ENCODE measurements around the gene BATF2.
"Not testable (repeated sequence)": the region's sequence is repeated elsewhere in the genome, so short reads cannot be mapped to it uniquely, and the experiment has no call there.

The BATF2 gene

DNA sequence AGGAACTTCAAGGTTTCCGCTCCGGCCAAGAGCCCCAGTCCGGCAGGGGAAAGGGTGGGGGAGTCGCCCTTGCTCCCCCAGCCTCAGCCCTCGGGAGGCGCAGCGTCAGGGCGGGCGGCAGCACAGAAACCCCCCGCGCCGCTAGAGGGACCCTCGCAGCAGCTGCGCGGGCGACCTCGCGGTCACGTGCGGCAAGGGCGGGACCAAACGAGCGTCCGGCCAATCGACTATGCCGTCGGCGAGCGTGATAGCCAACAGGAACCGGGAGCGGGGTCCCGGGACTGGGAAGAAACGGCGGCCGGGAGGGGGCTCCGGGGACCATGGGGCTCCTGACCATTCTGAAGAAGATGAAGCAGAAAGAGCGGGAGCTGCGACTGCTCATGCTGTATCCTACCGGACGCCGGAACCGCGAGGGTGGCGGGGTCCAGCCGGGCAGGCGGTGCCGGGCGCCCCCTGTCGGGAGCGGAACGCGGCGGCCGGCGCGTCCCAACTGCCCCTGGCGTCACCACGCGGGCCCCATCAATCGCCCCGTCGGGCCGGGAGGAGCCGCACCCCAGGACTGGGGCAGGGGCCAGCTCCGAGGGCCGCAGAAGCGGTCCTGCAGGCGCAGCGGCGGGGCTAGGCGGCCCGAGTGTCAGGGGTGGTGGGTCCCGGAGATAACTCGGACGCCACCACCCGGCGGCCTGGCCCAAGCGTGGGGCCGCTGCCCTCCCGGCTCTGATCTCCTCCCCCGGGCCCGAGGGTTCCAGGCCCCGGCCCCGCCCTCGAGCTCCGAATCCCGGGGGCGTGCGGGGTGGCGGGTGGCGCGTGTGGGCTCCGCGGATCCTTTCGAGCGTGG lies 17.3 kb upstream of the BATF2 start, which contains the start of gene ARL2:
Gene ARL2 (plus strand): TSS at position 273 of the 838 bp plus-strand sequence. CDS start 48 bp downstream, at position 321.
- in situ Hi-C loops (cut with MboI; ENCODE audit: low sequenced_read_pairs), result no loop called here

DNA sequence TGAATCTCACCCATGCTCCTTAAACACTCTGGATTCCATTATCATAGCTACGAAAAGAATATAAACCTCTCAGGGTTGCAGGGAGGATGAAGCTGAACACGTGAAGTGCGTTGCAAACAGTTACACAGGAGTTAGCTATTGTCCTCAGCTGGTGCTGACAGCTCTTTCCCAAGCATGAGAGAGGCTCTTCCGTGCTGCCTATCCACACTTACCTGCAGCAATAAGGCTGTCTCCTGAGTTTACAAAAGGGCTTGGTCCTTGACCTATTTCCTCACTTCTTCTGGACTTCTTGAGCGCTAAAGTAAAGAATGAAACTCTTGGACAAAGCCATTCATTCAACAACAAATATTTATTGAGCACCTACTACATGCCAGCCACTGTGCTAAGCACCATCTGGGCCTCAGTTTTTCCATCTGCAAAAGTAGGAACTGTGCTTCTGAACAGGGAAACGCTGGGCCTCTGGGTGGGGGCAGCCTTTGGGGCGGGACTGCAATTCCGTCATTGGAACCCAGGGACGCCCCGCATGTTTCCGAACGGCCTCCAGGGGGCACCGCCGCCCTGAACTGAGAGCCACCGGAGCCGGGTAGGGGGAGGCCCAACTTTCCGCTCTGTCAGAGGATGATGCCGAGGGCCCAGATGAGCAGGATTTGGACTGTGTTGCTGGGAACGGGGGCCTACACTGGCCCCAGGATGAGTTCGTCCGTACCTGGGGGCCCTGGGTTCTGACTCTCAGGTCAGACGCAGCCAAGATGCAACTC lies 16.5 kb upstream of the BATF2 start:
- in situ Hi-C loops (cut with MboI; ENCODE audit: low sequenced_read_pairs), result no loop called here

DNA sequence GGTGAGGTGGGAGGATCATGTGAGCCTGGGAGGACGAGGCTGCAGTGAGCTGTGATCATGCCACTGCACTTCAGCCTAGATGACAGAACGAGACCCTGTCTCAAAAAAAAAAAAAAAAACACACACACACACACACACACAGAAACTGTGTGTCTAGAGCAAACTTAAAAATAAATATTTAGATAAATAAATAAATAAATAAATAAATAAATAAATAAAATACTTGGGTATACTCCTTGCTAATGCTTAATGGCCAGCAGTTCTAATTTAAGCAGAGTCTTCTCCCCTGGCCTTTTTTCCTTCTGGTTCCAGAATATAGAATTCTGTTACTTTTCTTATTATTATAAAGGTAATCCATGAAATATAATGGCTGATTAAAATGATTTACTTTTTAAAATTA lies 12.1 kb upstream of the BATF2 start:
- in situ Hi-C loops (cut with MboI; ENCODE audit: low sequenced_read_pairs), result no loop called here

DNA sequence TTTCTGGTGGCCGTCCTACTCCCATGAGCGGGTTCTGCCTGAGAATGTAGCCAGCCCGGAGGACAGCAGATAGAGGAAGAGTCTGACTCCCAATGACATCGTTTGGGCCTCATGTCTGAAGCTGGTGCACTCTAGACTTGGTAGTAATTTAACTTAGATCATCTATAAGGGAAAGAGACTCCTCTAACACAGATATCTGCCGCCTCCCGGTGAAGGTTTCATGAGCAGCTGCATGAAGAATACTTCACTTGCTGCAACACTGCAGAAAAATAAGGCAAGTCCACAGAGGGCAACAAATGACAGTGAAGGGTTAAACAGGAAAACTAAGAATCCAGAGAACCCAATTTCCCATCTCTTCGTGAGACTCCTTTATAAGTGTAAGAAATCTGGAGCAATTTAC lies 11.2 kb upstream of the BATF2 start:
- in situ Hi-C loops (cut with MboI; ENCODE audit: low sequenced_read_pairs), result no loop called here

DNA sequence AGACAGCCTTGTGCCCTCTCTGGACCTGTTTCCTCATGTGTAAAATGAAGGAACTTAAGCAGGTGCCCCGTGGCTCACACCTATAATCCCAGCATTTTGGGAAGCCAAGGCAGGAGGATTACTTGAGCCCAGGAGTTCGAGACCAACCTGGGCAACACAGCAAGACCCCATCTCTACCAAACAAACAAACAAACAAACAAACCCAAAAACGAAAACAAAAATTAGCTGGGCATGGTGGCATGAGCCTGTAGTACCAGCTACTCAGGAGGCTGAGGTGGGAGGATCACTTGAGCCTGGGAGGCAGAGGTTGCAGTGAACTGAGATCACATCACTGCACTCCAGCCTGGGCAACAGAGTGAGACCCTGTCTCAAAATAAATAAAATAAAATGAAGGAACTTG lies 7.2 kb upstream of the BATF2 start:
- in situ Hi-C loops (cut with MboI; ENCODE audit: low sequenced_read_pairs), result not testable (repeated sequence)

DNA sequence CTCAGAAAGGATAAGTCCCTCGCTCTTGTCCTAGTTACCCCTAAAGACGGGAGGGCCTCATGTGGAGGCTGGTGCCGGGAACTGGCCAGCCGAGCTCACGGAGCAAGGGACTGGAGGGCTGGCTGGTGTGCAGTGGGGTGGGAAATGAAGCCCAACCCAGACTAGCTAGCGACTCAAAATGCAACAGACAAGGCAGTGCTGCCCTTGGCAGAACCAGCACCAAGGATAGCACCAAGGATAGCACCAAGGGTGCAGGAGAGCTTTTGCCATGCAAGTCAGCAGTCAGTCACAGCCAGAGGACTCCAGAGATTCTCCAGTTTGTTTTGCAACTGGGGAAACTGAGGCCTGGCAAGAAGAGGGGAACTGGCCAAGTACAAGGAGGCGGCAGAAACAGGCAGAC lies 6.5 kb upstream of the BATF2 start:
- in situ Hi-C loops (cut with MboI; ENCODE audit: low sequenced_read_pairs), result no loop called here

DNA sequence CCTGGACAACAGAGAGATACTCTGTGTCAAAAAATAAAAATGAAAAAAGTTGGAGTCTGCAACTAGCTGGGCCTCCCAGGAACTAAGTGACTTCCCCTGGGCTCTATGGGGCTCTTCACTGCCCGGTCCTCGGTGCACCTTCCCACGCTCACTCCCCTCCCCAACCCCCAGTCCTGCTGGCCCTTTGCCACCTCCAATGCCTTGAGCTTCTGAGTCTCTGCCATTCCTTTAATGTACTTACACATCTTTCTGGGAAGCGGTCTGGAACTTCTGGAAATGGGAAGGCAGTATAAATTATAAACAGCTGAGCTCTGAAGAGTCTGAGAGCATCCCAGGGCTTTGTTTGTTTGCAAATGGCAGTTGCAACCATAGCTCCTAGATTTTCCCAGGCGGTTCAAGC lies 5.9 kb upstream of the BATF2 start:
- in situ Hi-C loops (cut with MboI; ENCODE audit: low sequenced_read_pairs), result no loop called here

DNA sequence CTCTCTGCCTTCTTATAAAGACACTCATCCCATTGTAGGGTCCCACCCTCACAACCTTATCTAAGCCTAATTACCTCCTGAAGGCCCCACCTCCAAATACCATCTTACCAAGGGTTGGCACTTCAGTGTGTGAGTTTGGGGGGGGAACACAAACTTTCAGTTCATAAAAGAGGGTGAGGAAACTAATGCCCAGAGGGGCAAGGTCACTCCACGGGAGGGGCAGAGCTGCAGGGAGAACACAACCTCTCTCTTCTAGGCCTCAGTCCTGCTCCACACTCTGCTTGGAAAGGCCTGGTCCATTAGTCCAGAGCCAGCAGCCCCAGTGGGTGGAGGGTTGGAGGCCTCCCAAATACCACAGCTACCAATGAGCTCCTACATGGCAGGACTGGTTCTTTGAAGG lies 2.7 kb upstream of the BATF2 start:
- in situ Hi-C loops (cut with MboI; ENCODE audit: low sequenced_read_pairs), result no loop called here

DNA sequence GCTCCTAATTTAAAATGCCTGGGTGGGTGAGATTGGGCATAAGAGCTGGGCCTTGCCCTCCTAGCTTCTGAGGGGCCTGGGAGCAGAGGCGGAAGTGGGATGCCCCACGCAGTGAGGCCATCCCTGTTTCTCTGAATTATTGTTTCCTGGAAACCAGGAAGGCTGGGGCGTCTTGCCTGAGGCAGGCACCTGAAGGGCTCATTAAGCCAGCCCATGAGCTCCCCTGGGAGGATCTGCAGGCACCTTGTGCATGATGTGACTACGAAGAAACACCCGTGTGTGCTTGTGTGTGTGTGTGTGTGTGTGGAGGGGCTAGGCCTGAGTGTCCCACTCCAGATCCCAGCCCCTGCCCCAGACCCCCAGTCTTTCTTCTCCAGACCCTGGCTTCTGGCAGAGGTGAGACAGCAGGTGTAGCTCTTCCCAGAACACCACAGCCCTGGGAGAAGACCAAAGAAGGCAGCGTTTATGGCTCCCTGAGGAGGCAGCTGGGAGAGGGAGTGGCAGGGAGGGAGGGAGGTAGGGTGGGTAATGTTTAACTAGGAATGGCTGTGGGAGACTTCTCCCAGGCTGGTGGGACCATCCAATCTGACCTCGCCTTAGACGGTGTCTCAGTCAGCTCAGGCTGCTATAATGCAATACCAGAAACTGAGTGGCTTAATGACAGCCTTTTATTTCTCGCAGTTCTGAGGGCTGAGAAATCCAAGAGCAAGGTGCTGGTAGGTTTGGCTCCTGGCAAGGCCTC lies 2.1 kb upstream of the BATF2 start:
- in situ Hi-C loops (cut with MboI; ENCODE audit: low sequenced_read_pairs), result no loop called here

DNA sequence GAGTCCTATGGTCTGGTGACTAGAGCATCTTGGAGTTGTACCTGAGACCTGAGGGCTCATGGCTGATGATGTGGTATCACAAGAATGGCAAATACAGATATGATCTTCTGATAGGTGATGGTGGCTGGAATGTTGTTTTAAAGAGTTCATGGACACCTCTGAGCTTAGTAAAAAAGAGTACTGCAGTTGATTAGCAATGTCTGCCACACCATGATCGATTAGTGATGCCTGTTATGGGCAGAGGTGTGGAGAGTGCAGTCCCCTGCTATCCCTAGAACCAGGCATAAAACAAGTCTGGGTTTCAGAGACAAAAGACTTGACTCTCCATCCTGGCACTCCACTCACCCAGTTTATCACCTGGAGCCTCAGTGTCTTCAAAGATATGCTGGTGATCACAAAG lies 1.4 kb upstream of the BATF2 start:
- in situ Hi-C loops (cut with MboI; ENCODE audit: low sequenced_read_pairs), result no loop called here

DNA sequence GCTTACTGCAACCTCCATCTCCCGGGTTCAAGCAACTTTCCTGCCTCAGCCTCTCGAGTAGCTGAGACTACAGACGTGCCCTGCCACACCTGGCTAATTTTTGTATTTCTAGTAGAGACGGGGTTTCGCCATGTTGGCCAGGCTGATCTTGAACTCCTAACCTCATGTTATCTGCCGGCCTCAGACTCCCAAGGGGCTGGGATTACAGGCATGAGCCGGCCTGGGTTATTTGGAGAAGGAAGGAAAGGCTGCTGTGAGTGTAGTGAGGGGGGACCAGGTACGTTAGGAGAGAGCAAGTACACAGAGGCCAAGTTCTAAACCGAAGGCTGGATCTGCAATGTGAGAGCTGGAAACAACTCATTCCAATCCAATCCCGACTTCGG lies 453 bp downstream of the BATF2 start:
- in situ Hi-C loops (cut with MboI; ENCODE audit: low sequenced_read_pairs), result no loop called here

DNA sequence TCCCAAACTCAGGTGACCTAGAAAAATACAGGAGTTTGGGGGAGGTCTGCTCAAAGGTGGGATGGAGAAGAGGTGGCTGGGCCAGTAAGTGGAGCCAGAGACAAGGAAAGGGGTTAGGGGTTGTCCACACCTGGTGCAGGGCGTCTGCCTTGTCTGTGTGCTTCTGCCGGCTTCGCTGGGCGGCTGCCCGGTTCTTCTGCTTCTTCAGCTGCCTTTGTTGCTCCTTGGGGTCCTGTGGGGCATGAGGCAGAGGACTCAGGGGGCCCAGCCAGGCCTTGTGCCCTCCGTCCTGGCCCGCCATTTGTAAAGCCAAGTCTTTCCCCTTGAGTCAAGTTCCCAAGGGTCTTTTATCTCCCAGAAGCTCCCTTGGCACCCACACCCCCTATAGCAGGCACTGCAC lies 2.5 kb downstream of the BATF2 start:
- in situ Hi-C loops (cut with MboI; ENCODE audit: low sequenced_read_pairs), result no loop called here

DNA sequence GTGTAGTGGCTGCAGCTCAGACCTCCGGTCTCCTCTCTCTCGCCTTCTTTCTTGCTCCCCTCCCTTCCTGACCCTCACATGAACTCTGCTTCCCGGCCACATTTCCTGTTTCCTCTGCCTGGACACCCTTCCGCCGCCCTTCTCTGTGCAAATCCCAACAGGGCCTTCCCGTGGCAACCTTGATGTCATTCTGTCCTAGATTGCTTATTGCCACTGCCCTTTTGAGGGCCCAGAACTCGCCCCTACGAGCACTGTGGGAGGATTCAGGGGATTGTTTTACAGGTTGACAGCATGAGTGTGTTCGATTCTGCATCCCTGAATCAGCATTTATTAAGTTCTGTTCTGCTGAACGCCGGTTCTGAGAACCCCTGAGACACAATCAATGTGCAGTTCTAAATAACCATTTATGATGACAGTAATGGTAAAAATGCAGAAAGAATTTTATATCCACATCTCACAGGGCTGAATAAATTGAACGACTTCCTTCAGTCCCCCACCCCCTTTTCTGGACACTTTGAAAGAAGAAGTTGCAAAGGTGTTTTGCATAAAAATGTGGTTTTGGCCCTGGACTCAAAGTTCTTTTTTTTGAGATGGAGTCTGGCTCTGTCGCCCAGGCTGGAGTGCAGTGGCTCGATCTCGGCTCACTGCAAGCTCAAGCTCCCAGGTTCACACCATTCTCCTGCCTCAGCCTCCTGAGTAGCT lies 6.4 kb downstream of the BATF2 start:
- in situ Hi-C loops (cut with MboI; ENCODE audit: low sequenced_read_pairs), result no loop called here

DNA sequence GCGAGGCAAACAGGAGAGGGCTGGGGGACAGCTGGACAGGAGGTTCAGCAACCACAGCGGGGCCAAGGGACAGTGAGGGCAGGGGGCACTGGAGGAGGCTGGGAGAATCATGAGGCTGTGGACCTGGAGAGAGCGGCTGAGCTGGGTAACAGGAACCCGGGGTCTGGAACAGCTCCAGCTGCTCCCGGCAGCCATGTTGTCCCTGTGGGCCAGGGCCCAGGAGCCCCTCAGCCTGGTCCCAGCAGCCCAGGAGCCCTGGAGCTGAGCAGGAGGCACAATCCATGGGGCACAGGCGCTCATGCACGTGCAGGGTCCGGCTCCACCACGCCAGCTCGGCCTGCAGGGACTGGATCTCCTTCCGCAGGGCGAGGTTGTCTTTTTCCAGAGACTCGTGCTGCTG lies 7.4 kb downstream of the BATF2 start:
- in situ Hi-C loops (cut with MboI; ENCODE audit: low sequenced_read_pairs), result no loop called here

DNA sequence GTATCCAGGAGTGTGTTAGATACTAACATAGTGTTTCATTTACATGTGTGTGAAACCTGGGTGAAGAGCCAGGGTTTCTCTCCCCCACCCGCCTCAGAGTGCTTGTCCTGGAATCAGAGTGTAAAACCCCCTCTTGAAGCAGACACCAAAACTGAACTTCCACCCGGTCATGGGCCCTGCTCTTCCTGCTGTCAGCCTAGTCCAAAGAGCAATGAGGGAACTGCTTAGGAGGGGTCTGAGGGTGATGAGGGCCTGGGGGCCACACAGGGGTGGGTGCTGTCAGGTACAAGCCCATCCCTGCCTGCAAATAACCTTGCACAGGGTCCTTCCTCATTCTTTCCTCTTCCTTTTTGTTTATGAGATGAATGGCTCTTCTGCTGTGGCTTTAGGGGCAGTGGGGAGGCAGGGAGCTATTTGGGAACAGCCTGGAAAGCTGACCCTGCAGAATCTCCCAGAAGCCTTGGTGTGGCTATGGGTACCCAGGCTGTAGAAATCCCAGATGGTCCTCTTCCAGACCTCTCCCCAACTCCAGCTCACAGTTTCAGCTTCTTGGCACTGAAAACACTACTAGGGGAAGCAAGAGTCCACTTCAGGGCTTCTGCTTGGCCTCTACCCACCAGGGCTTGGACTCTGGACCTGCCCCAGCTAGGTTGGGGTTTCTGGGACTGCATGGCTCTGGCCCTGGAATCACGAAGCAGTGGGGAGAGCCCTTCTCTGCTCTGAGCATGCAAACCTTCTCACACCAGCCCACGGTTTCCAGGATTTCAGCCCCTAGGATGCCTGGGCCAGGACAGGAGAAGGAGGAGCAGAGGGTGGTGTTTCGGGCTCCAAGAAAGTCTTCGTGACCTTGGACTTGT lies 8.5 kb downstream of the BATF2 start:
- in situ Hi-C loops (cut with MboI; ENCODE audit: low sequenced_read_pairs), result no loop called here

DNA sequence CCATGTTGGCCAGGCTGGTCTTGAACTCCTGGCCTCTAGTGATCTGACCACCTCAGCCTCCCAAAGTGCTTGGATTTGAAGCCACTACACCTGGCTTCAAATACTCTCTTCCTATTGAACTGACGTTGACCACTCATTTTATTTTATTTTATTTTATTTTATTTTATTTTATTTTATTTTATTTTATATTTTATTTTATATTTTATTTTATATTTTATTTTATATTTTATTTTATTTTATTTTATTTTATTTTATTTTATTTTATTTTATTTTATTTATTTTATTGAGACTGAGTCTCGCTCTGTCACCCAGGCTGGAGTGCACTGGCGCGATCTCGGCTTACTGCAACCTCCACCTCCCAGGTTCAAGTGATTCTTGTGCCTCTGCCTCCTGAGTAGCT lies 13.4 kb downstream of the BATF2 start:
- in situ Hi-C loops (cut with MboI; ENCODE audit: low sequenced_read_pairs), result not testable (repeated sequence)

DNA sequence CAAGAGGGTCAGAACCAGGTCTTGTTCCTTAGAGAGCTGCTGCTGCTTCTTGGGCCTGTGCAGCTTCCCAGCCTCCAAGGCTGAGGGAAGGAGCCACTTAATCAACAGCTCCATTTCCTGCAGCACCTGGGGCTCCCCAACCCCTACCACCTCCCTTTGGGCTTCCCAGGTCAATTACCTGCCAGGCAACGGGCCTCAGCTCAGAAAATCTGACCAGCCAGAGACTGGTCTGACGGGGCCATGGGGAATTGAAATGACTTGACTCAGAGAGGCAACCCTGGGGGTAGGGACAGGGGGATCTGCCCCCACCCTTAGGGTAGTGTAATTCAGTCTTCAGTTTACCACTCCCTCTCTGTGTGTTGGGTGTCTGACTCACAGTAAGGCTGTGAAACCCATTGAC lies 20.1 kb downstream of the BATF2 start:
- in situ Hi-C loops (cut with MboI; ENCODE audit: low sequenced_read_pairs), result no loop called here

DNA sequence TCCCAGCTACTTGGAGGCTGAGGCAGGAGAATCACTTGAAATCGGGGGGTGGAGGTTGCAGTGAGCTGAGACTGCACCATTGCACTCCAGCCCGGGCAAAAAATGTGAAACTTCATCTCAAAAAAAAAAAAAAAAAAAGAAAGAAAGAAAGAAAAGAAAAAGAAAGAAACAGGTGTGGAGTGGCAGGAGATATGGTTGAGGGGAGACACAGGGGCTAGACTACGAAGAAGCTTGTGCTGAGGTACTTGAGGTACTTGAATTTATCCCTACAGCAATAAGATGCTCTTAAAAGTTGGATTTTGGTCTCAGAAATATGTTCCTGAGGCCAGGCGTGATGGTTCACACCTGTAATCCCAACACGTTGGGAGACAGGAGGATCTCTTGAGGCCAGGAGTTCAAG lies 22.6 kb downstream of the BATF2 start:
- in situ Hi-C loops (cut with MboI; ENCODE audit: low sequenced_read_pairs), result no loop called here

DNA sequence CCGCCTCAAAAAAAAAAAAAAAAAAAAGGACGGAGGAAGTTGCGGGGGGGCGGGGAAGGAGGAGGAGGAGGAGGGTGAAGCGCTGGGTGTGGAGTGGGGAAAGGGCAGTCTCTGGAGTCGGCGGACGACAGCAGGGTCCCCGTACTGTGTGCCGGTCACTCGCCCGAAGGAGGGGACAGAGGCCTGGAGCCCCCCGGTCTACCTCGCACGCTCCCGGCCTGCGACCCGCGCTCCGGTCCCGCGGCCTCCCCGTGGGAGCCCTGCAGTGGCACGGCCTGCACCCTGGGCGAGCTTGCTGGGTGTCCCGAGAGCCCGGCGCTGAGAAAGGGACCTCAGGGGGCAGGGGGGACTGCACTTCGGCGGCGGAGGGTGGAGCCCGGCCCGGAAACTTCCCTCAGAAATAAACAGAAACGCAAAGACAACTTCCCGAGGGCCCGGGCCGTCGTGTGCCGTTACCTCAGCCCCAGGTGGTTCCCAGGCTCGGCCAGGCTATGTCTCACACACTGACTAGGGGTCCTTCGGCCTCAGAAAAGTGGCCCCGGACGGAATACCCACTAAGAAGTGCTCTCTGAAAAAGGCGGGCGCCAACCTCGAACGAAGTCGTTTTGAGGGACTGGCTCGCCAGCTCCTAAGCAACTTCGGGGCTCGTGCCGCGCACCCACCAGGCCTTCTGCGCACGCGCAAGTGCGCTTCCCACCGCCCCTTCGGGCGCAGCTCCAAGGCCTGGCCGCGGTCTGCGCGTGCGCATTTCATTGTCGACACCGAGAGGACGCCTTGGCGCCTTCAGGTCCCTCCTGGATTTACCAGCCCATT lies 25.1 kb downstream of the BATF2 start, which contains the start of gene MAJIN:
Gene MAJIN (minus strand): TSS at position 688 of the 813 bp plus-strand sequence. CDS start 12,703 bp downstream, outside the sequence.
- in situ Hi-C loops (cut with MboI; ENCODE audit: low sequenced_read_pairs), result no loop called here
